Islet precursor cell (in vitro differentiated cells): ENCODE results near the gene GPD1.

Source experiments
- DNase-seq: peaks from one replicate; pipeline ENCODE4 v3.0.0-alpha.2; 2018

Gene GPD1

GRCh38 chr12:50103767-50104321 is at the start of gene GPD1:
Gene GPD1 (plus strand): TSS chr12:50104008. CDS start chr12:50104051, 43 bp downstream.
- peak; percentile 89 for DNase-seq

- DNase-seq, result peak; percentile 81
These were observed 47.8 kb upstream of the GPD1 start for GRCh38 chr12:50055831-50056638.

GRCh38 chr12:50056639-50056976 is 47.2 kb upstream of the GPD1 start:
- DNase-seq, result peak; percentile 49

DNA sequence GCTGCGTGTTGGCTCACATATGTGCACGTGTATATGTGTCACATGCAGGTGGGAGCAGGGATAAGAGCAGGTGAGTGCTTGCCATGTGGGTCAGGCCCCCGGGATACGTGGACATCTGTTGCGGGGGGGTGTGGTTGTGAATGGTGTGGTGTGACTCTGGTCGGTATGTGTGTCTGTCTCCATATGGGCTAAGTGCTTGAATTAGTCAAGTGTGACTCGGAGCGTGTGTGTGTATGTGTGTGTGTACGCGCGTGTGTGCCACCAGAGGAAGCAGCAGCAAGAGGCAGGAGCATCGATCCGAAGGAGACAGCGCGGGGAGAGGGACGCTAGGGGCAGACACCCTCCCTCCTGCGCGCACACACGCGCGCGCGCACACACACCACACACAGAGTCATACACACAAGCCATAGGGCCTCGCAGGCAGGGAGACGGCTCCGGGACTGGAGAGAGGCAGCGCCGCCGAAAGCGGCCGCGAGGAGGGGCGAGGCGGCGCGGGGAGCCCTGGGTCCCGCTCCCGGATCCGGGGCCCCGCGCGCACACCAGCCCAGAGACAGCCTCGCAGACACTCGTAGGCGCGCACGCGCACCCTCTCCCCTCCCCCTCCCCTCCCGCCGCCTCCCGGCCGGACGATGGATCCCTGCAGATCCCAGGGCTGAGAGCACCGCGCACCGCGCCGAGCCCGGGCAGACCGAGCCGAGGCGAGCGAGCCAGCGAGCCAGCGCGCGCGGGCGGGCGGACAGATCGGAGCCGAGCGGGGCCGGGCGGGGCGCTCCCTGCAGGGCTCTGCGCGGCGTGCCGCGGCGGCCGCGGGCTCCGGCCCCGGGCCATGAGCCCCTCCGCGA is 46.6 kb upstream of the GPD1 start, which contains the start of gene ASIC1:
TSS of gene ASIC1 (plus strand) at position 597 of the 842 bp plus-strand sequence. CDS start 1,171 bp downstream, outside the sequence.
- DNase-seq, result peak; percentile 92

- DNase-seq, result no peak
These were observed 45.7 kb upstream of the GPD1 start for GRCh38 chr12:50057896-50058670.

DNA sequence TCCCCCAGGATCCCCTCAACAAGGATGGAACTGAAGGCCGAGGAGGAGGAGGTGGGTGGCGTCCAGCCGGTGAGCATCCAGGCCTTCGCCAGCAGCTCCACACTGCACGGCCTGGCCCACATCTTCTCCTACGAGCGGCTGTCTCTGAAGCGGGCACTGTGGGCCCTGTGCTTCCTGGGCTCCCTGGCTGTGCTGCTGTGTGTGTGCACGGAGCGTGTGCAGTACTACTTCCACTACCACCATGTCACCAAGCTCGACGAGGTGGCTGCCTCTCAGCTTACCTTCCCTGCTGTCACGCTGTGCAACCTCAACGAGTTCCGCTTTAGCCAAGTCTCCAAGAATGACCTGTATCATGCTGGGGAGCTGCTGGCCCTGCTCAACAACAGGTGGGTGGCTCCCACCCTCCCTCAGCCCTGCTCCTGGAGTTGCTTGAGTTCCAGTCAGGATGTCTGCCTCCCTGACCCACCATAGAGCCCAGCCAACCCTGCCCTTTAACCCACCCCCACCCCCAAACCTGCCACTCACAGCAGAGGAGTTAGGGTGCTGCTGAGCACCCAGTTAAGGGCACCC is 45.0 kb upstream of the GPD1 start:
- DNase-seq, result no peak

GRCh38 chr12:50059440-50060119 is 44.2 kb upstream of the GPD1 start:
- no peak for DNase-seq

DNA sequence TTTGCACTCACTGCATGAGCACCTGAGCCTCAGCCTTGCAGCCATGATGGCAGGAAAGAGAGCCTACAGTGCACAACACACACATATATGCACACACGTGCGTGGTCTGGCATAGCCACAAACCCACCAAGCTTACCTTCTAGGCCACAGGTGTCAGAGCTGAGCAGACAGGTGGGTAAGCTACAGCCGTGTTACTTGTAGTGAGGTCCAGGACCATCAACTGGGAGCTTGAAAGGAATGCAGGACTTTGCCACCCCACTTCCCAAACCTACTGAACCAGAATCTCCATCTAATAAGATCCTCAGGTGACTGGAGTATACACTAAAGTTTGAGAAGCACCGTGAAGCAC is 43.7 kb upstream of the GPD1 start:
- DNase-seq, result no peak

- DNase-seq, result no peak
These were observed 42.6 kb upstream of the GPD1 start for GRCh38 chr12:50061171-50061570.

DNA sequence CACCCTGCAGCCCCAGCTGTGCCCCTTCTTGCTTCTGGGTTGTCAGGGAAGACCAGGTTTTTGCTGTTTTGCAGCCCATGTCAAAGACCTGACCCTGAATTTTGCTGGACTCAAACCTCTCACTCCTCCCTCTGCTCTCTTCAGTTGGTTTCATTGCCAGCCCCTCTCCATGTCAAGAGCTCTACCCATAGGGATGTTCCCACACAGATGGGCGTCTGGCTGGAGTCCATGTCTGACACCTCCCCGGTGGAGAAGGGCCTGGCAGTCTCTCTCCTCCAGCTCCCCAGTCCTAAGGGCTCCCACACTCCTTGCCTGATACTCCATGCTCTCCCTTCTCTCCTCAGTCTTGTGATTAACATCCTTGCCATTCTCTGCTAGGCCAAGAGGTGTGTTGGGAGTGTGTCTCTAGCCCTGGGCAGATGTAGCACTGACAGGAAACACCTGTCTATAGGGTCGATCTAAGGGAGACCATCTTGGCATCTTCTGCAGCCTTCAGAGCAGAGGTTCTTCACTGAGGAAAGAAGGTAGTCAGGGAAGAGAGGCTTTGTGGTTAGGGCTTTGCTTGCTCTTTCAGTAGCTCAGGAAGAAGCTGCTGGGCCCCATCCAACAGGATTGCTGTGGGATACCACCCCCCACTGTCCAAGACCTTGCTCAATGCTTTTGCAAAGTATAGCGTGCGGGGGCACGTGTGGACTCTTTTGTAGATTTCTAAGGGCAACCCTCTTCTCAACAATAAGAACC is 41.7 kb upstream of the GPD1 start:
- DNase-seq, result no peak

- no peak for DNase-seq
These were observed 40.9 kb upstream of the GPD1 start for GRCh38 chr12:50062728-50063460.

GRCh38 chr12:50065726-50066310 is 38.0 kb upstream of the GPD1 start:
- DNase-seq, result no peak

GRCh38 chr12:50066402-50066801 is 37.4 kb upstream of the GPD1 start:
- peak; percentile 92 for DNase-seq

DNA sequence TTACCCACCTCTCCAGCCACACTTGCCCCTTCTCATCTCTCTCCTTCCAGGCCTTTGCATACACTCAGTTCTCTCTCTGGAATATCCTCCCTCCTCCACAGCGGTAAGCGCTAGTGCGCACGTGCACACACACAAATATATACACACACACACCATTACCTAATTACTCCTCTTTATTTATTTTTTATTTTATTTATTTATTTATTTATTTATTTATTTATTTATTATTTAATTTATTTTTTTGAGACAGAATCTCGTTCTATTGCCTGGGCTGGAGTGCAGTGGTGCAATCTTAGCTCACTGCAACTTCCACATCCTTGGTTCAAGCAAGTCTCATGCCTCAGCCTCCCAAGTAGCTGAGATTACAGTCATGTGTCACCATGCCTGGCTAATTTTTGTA is 34.7 kb upstream of the GPD1 start:
- no peak for DNase-seq

DNA sequence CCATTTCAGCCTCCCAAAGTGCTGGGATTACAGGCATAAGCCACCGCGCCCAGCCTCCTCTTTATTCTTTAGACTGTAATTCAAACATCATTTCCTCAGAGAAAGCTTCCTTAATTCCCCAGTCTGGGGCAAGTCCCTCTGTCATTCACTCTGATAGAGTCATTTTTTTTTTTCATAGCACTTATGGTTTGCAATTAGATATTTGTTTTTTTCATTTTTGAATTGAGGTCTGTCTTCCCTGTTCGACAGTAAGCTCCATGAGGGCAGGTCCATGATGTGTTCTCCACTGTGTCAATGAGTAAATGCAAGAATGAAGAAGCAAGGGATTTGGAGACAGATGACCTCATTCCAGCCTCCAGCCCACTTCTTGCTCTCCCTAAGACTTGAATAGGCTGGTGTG is 34.3 kb upstream of the GPD1 start:
- DNase-seq, result no peak

- DNase-seq, result peak; percentile 96
These were observed 33.3 kb upstream of the GPD1 start for GRCh38 chr12:50070314-50071060.

- peak; percentile 88 for DNase-seq
These were observed 31.5 kb upstream of the GPD1 start for GRCh38 chr12:50072198-50072907.

- DNase-seq, result no peak
These were observed 30.6 kb upstream of the GPD1 start for GRCh38 chr12:50073206-50073605.

DNA sequence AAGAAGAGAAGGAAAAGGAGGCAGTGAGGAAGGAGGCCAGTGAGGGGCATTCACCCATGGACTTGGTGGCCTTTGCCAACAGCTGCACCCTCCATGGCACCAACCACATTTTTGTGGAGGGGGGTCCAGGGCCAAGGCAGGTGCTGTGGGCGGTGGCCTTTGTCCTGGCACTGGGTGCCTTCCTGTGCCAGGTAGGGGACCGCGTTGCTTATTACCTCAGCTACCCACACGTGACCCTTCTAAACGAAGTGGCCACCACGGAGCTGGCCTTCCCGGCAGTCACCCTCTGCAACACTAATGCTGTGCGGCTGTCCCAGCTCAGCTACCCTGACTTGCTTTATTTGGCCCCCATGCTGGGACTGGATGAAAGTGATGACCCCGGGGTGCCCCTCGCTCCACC is 30.1 kb upstream of the GPD1 start:
- DNase-seq, result no peak
